ENCODE measurements around the gene SNTB2.

The SNTB2 gene

GRCh38 chr16:69344171-69344570 is 157.2 kb downstream of the SNTB2 start:
- DNase-seq (ENCODE audit: low spot score), result no peak

- no peak for DNase-seq (ENCODE audit: low spot score)
Measured at GRCh38 chr16:69345923-69346322, 159.0 kb downstream of the SNTB2 start.

- no peak for DNase-seq (ENCODE audit: low spot score)
Measured at GRCh38 chr16:69346683-69347082, 159.7 kb downstream of the SNTB2 start.

GRCh38 chr16:69348222-69348621 is 161.3 kb downstream of the SNTB2 start:
- no peak for DNase-seq (ENCODE audit: low spot score)

- no peak for DNase-seq (ENCODE audit: low spot score)
Measured at GRCh38 chr16:69349536-69349935, 162.6 kb downstream of the SNTB2 start.

GRCh38 chr16:69350536-69351133 is 163.7 kb downstream of the SNTB2 start:
- DNase-seq (ENCODE audit: low spot score), result no peak

- DNase-seq (ENCODE audit: low spot score), result peak; percentile 57
Measured at GRCh38 chr16:69351309-69352027, 164.5 kb downstream of the SNTB2 start, which contains the start of gene TMED6. Gene TMED6, minus strand, starts transcription at chr16:69351786. Its CDS starts 33 bp downstream, at chr16:69351753.
